HG03139 (cell line): ENCODE results near the gene PDCD5.
A peak's percentile ranks its signal among the peaks of the same experiment; 100 is the strongest.
"Not testable (repeated sequence)": the region's sequence is repeated elsewhere in the genome, so short reads cannot be mapped to it uniquely, and the experiment has no call there.

Experiments
- ATAC-seq: cut with Tn5 transposase; IDR thresholded peaks from one replicate; pipeline ENCODE4 v1.9.1; 2021; ENCODE audit not compliant: unreplicated experiment

Gene PDCD5

GRCh38 chr19:32580901-32581704 is at the start of gene PDCD5:
Gene PDCD5 (plus strand): TSS chr19:32581190. CDS start chr19:32581262, 72 bp downstream.
- ATAC-seq = peak; percentile 88

GRCh38 chr19:32532233-32532632 is 48.8 kb upstream of the PDCD5 start:
- no peak for ATAC-seq

GRCh38 chr19:32537580-32537979 is 43.4 kb upstream of the PDCD5 start:
- ATAC-seq = no peak

GRCh38 chr19:32539240-32539916 is 41.6 kb upstream of the PDCD5 start:
- ATAC-seq = no peak

GRCh38 chr19:32540621-32541020 is 40.4 kb upstream of the PDCD5 start:
- ATAC-seq = no peak

- not testable (repeated sequence) for ATAC-seq
Observed at GRCh38 chr19:32541376-32541775, 39.6 kb upstream of the PDCD5 start.

GRCh38 chr19:32542477-32543108 is 38.4 kb upstream of the PDCD5 start:
- no peak for ATAC-seq

GRCh38 chr19:32543115-32543900 is 37.7 kb upstream of the PDCD5 start:
- no peak for ATAC-seq

- ATAC-seq = no peak
Observed at GRCh38 chr19:32544917-32545316, 36.1 kb upstream of the PDCD5 start.

GRCh38 chr19:32550666-32551065 is 30.3 kb upstream of the PDCD5 start:
- no peak for ATAC-seq

GRCh38 chr19:32555786-32556185 is 25.2 kb upstream of the PDCD5 start:
- no peak for ATAC-seq

- no peak for ATAC-seq
Observed at GRCh38 chr19:32558607-32559228, 22.3 kb upstream of the PDCD5 start.

GRCh38 chr19:32563761-32564160 is 17.2 kb upstream of the PDCD5 start:
- ATAC-seq = no peak

GRCh38 chr19:32566246-32566830 is 14.7 kb upstream of the PDCD5 start:
- ATAC-seq = no peak

GRCh38 chr19:32567486-32567885 is 13.5 kb upstream of the PDCD5 start:
- no peak for ATAC-seq

- ATAC-seq = no peak
Observed at GRCh38 chr19:32570081-32570785, 10.8 kb upstream of the PDCD5 start.

- ATAC-seq = not testable (repeated sequence)
Observed at GRCh38 chr19:32571471-32572075, 9.4 kb upstream of the PDCD5 start.

- ATAC-seq = not testable (repeated sequence)
Observed at GRCh38 chr19:32572700-32573491, 8.1 kb upstream of the PDCD5 start.

GRCh38 chr19:32573492-32573794 is 7.5 kb upstream of the PDCD5 start:
- ATAC-seq = no peak
